DND-41 (cell line): ENCODE data around the gene ICAM1.

ENCODE experiments used
- CTCF ChIP-seq: IDR thresholded peaks from 2 replicates; pipeline ENCODE4 v1.5.1; 2012; ENCODE audit warnings: borderline replicate concordance, low read length, moderate library complexity, mild to moderate bottlenecking; ENCODE audit not compliant: poor library complexity, severe bottlenecking; ENCODE audit errors: extremely low read depth
- EZH2 ChIP-seq: IDR thresholded peaks from 3 replicates; pipeline ENCODE4 v1.6.1; 2012; ENCODE audit warnings: borderline replicate concordance, low read depth, mild to moderate bottlenecking, moderate library complexity, low read length, inconsistent platforms; ENCODE audit not compliant: severe bottlenecking

- TF ChIP-seq CTCF (no peak), EZH2 (no peak)
Observed at GRCh38 chr19:10227026-10227971, 43.6 kb upstream of the ICAM1 start.
